ENCODE data around the gene ZC3H8.

The ZC3H8 gene

DNA sequence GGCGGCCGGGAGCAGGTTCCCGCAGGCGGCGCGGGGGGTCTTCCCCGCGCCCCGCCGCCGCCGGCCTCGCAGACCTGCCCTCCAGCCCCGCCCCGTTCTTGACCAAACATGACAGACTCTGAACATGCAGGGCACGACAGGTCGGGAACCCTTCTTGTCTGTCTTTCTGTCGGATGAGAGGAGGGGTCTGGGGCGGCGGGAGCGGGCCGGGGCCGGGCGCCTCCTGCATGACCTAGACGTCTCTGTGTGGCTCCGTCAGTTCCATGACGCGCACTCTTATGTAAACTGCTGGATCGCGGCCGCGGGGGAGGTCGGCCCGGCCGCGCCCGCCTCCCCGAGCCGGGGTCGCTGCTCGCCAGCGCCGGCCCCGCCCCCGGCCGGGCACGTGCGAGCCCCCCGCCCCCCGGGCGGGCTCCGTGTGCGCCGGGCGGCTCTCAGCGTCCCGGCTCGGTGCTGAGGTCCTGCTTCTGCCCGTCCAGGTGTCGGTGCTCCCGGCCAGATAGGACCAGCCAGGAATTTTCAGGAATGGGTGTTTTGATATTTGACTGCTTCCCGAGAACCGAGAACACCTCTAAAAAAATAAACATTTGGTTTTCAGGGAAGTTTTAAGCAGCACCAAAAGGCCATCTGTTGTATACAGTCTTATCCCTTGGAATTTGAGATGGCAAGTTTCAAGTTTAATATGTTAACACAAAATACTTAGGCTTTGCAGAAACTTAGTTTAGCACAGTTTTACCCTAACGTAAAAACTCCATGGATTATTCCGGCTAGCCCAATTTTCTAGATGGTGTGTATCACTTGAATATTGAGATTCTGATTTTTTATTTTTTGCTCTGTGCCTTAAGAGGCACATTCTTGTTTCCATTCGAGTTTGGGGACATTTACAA, 21.3 kb upstream of the ZC3H8 start:
- peaks cover 8% of the 10 kb centered on the region for H3K4me1 ChIP-seq (ENCODE audit: low read length)
- no peaks in the 10 kb centered on the region for H3K9me3 ChIP-seq (ENCODE audit: insufficient read depth, low read length)
- H3K36me3 ChIP-seq (replicated peaks; ENCODE audit: low read depth, low read length), result no peaks in the 10 kb centered on the region
- peak overlapping the region; percentile 79; the same call in 1 of the 2 replicates for H2AFZ ChIP-seq (ENCODE audit: low read depth, low read length)
- H3K27me3 ChIP-seq (ENCODE audit: low read depth, low read length), result no peaks in the 10 kb centered on the region
- no peaks in the 10 kb centered on the region for H4K20me1 ChIP-seq (ENCODE audit: insufficient read depth, low read length)
- peaks cover 14% of the 10 kb centered on the region for H3K79me2 ChIP-seq (ENCODE audit: low read length)
- TF ChIP-seq EZH2phosphoT487 (IDR thresholded peaks at IDR 0.05; ENCODE audit: low read depth), result no peak
- TF ChIP-seq, protein P1, sequence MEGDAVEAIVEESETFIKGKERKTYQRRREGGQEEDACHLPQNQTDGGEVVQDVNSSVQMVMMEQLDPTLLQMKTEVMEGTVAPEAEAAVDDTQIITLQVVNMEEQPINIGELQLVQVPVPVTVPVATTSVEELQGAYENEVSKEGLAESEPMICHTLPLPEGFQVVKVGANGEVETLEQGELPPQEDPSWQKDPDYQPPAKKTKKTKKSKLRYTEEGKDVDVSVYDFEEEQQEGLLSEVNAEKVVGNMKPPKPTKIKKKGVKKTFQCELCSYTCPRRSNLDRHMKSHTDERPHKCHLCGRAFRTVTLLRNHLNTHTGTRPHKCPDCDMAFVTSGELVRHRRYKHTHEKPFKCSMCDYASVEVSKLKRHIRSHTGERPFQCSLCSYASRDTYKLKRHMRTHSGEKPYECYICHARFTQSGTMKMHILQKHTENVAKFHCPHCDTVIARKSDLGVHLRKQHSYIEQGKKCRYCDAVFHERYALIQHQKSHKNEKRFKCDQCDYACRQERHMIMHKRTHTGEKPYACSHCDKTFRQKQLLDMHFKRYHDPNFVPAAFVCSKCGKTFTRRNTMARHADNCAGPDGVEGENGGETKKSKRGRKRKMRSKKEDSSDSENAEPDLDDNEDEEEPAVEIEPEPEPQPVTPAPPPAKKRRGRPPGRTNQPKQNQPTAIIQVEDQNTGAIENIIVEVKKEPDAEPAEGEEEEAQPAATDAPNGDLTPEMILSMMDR (IDR thresholded peaks at IDR 0.05; ENCODE audit: low read depth, low read length), result no peak
- peak overlapping the region; percentile 100 for H3K9ac ChIP-seq (ENCODE audit: low read length)
- peak overlapping the region; percentile 98 for H3K4me3 ChIP-seq (ENCODE audit: low read length)
- peak overlapping the region; percentile 75 for H3K4me2 ChIP-seq (ENCODE audit: low read length)
- peak overlapping the region; percentile 97 for H3K27ac ChIP-seq (ENCODE audit: low read length)

DNA sequence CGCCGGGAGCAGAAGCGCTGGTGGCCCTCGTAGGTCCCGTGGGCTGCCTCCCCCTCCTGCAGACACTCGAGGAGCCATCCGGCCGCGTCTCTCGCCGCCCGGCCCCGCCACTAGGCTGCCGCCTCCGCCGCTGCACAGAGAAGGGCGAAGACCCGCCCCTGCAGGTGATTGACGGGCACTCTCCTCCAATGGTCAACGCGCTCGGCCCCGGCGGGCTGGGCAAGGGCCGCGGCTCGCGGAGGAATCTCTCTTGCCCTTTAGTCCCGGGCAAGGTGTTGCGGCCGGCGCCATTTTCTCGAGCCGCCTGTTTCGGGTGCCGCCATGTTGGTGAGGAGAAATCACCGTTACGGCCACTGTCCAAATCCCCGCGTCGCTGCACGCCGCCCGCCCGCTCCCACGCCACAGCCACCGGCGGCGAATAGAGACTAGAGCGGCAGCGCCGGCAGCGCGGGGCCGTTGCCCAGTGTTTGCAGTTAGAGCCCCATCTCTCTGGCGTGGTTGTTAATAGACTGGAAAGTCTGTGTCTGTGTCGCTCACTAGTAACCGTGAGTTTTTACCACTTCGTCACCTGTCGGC, 20.6 kb upstream of the ZC3H8 start, which contains the start of gene ZC3H6:
ZC3H6 (plus strand) TSS at position 287 of the 576 bp plus-strand sequence. CDS start 398 bp downstream, outside the sequence.
- peak within 1 kb of the TSS; percentile 97 for H3K27ac ChIP-seq (ENCODE audit: low read length)
- no peaks in the 10 kb centered on the region for H3K27me3 ChIP-seq (ENCODE audit: low read depth, low read length)
- H3K4me2 ChIP-seq (ENCODE audit: low read length), result peak within 1 kb of the TSS; percentile 75
- H4K20me1 ChIP-seq (ENCODE audit: insufficient read depth, low read length), result no peaks in the 10 kb centered on the region
- H3K4me1 ChIP-seq (ENCODE audit: low read length), result peaks cover 8% of the 10 kb centered on the region
- no peaks in the 10 kb centered on the region for H3K9me3 ChIP-seq (ENCODE audit: insufficient read depth, low read length)
- no peaks in the 10 kb centered on the region for H3K36me3 ChIP-seq (replicated peaks; ENCODE audit: low read depth, low read length)
- H2AFZ ChIP-seq (ENCODE audit: low read depth, low read length), result peak within 1 kb of the TSS; percentile 79; the same call in 1 of the 2 replicates
- H3K9ac ChIP-seq (ENCODE audit: low read length), result peak within 1 kb of the TSS; percentile 100
- TF ChIP-seq, protein P1 (IDR thresholded peaks at IDR 0.05; ENCODE audit: low read depth, low read length), result no peak
- no peak for TF ChIP-seq EZH2phosphoT487 (IDR thresholded peaks at IDR 0.05; ENCODE audit: low read depth)
- H3K79me2 ChIP-seq (ENCODE audit: low read length), result peaks cover 14% of the 10 kb centered on the region
- H3K4me3 ChIP-seq (ENCODE audit: low read length), result peak within 1 kb of the TSS; percentile 98

DNA sequence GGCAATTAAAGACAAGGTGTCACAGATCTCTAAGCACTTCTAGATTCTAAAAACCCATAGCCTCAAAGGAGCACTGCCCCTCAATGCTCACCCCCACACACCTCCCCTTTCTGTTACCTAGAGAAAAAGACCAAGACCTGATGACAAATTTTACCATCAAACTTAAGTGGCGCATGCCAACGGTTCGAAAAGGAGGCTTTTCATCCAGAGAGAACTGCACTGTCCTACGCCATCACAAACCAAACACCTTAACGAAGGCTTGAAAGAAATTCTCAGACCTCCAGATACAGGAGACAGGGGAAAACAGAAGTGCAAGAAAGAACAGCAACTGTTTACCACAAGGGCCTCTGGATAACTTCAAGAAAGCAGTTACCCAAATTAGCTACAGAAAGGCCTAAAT, 18.5 kb upstream of the ZC3H8 start:
- no peak overlapping the region for H3K9ac ChIP-seq (ENCODE audit: low read length)
- H2AFZ ChIP-seq (ENCODE audit: low read depth, low read length), result no peak overlapping the region
- TF ChIP-seq, protein P1 (IDR thresholded peaks at IDR 0.05; ENCODE audit: low read depth, low read length), result no peak
- no peak for TF ChIP-seq EZH2phosphoT487 (IDR thresholded peaks at IDR 0.05; ENCODE audit: low read depth)
- H3K4me3 ChIP-seq (ENCODE audit: low read length), result no peak overlapping the region
- no peaks in the 10 kb centered on the region for H3K9me3 ChIP-seq (ENCODE audit: insufficient read depth, low read length)
- no peak overlapping the region for H3K27ac ChIP-seq (ENCODE audit: low read length)
- H3K4me2 ChIP-seq (ENCODE audit: low read length), result no peak overlapping the region
- no peaks in the 10 kb centered on the region for H4K20me1 ChIP-seq (ENCODE audit: insufficient read depth, low read length)
- no peaks in the 10 kb centered on the region for H3K36me3 ChIP-seq (replicated peaks; ENCODE audit: low read depth, low read length)
- peaks cover 14% of the 10 kb centered on the region for H3K79me2 ChIP-seq (ENCODE audit: low read length)
- H3K4me1 ChIP-seq (ENCODE audit: low read length), result peaks cover 8% of the 10 kb centered on the region
- no peaks in the 10 kb centered on the region for H3K27me3 ChIP-seq (ENCODE audit: low read depth, low read length)

DNA sequence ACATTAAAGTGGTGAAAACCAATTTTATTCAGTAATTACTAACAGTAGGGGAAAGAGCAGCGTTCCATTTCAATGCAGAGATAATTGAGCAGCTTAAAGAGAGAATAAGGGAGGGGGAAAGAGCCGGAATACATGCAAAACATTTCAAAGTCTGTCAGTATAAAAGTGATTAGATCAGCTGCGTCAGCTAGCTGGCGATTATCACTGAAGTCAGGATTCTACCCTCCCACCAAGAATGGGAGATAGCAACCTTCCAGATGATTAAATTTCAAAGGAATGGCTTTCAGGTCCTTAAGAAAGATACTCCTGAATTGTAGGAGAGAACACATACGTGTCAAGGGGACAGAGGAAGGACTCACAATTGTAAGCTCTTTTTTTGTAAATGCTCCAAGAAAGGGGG, 17.8 kb upstream of the ZC3H8 start:
- no peak overlapping the region for H3K9ac ChIP-seq (ENCODE audit: low read length)
- no peak overlapping the region for H3K4me2 ChIP-seq (ENCODE audit: low read length)
- no peak for TF ChIP-seq EZH2phosphoT487 (IDR thresholded peaks at IDR 0.05; ENCODE audit: low read depth)
- TF ChIP-seq, protein P1 (IDR thresholded peaks at IDR 0.05; ENCODE audit: low read depth, low read length), result no peak
- H3K4me1 ChIP-seq (ENCODE audit: low read length), result peaks cover 8% of the 10 kb centered on the region
- no peak overlapping the region for H3K27ac ChIP-seq (ENCODE audit: low read length)
- H3K79me2 ChIP-seq (ENCODE audit: low read length), result peaks cover 10% of the 10 kb centered on the region
- H3K36me3 ChIP-seq (replicated peaks; ENCODE audit: low read depth, low read length), result no peaks in the 10 kb centered on the region
- no peaks in the 10 kb centered on the region for H3K27me3 ChIP-seq (ENCODE audit: low read depth, low read length)
- no peak overlapping the region for H3K4me3 ChIP-seq (ENCODE audit: low read length)
- H2AFZ ChIP-seq (ENCODE audit: low read depth, low read length), result no peak overlapping the region
- H3K9me3 ChIP-seq (ENCODE audit: insufficient read depth, low read length), result no peaks in the 10 kb centered on the region
- H4K20me1 ChIP-seq (ENCODE audit: insufficient read depth, low read length), result no peaks in the 10 kb centered on the region

All from OCI-LY3 (cell line).